CD1c-positive myeloid dendritic cell (primary cell): ENCODE data around the gene ATP5F1E.

Experiments
- DNase-seq: peaks from one replicate; pipeline ENCODE4 v3.0.0-alpha.2; 2016; ENCODE audit errors: extremely low spot score

The ATP5F1E gene

DNA sequence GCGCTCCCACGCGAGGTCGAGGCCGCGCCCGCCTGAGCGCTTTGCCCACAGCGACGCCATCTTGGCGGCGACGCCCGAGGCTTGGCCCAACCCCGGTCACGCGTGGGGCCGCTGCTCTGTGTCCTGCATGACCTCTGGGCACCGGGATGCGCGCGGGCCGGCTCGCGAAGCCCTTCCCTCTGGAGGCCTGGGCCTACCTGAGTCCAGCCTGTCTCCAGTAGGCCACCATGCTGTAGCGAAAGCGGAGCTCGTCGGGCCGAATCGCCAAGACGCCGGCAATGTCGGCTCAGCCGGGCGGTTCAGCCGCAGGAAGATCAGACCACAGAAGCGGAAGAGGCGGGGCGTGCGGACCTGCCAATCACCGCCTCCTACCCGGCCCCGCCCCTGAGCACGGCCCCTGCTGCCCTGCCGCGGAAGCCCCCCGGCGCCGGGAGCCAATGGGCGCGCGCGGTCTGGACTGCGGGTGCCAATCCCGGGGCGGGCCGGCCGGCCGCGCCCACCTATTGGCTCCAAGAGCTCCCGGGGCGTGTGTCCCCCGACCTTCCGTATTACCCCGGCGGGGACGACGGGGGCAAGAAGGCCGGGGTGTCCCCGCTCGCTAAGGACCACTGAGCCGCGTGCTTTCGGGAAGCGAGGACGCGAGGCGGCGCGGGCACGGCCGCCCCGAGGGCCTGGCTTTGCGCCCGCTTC, at the start of gene ATP5F1E:
ATP5F1E (minus strand) TSS at position 313 of the 690 bp plus-strand sequence; CDS start at position 229, 84 bp downstream.
- DNase-seq: peak; percentile 98

DNA sequence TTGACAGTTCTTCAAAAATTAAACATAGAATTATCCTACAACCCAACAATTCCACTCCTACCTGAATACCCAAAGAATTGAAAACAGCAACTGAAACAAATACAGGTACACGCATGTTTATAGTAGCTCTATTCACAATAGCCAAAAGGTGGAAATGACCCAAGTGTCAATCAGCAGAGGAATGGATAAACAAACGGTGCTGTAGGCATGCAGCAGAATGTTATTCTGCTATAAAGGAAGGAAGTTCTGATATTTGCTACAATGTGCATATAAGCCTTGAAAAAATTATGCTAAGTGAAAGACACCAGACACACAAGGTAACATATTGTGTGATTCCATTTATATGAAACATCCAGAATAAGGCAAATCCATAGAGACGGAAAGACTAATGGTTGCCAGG, 48.9 kb upstream of the ATP5F1E start:
- no peak for DNase-seq

- DNase-seq: peak; percentile 17
Observed at GRCh38 chr20:59078231-59078630, 46.1 kb upstream of the ATP5F1E start.

GRCh38 chr20:59077705-59078104, 45.6 kb upstream of the ATP5F1E start:
- DNase-seq: no peak

DNA sequence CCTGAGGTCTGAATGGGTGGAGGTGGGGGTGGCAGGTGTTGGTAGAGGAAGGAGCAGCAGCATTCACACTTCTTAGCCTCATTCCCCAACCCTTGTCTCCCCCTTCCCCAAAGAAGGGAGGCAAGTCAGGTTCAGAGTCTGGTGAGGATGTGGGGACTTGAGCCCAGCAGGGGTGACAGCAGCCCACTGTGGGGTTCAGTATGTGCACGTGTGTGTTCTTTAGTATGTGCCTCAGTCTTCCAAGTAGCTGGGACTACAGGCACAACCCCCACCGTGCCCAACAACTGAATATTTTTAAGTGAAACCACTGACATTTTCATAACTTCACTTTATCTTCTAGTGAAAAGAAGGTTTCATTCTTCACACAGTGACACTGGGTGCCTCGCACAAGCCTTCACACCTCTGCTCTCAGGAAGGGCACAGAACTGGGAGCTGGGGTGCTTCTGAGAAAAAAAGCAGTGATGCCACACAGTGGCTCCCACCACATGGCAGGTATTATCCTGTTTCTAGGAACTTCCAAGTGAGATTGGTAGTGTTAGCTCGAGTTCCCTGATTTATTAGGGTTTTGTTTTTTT, 43.9 kb upstream of the ATP5F1E start:
- no peak for DNase-seq

DNA sequence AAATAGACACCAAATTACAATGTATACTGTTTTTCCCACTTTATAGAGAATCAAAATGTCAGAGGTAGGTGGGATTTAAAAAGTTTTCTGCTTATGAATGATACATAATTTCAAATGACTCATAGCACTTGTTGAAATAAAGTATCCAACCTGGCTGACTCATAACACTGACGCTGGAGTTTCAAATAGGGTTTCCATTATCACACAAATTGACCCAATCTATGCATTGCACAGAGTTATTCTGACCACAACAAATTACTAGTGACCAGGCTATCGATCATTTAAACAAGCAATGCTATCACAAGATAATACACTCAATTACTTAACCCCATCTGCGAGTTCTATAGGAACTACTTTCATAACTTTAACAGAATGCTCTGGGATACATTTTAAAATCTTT, 42.3 kb upstream of the ATP5F1E start:
- DNase-seq: no peak

DNA sequence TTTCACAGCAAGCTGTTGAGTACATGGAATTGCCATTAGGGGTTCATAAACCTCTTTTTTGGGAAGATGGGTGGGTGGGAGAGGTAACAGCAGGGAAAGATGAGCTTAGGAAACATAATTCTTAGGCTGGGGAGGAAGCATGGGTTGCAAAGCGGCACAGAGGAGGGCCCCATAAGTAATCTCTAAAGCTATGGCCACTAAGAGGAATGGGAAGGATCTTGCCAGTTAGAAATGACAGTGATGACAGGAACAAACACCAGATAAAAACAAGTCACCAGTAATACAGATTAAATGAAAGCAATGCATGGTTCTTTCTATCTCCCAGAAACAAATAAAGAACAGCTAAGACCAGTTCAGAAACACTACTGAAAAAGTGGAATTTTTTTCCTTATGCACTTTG, 41.4 kb upstream of the ATP5F1E start:
- no peak for DNase-seq

GRCh38 chr20:59071216-59071615, 39.1 kb upstream of the ATP5F1E start:
- DNase-seq: peak; percentile 79

- peak; percentile 78 for DNase-seq
Observed at GRCh38 chr20:59069026-59069425, 36.9 kb upstream of the ATP5F1E start.

DNA sequence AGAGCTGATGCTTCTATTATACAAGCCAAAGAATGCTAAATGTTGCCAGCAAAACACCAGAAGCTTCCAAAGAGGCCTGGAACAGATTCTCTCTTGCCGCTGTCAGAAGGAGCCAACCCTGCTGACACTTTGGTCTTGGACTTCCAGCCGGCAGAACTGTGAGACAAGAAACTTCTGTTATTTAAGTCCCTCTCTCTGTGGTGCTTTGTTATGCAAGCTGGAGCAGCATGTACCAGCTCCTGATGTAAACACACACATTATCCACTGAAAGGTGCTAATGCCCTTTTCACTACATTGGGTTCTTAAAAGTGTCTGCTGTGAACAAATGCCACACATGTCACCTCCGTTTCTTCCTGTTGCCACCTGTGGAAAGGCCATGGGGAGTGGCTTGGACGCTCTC, 36.4 kb upstream of the ATP5F1E start:
- DNase-seq: no peak

DNA sequence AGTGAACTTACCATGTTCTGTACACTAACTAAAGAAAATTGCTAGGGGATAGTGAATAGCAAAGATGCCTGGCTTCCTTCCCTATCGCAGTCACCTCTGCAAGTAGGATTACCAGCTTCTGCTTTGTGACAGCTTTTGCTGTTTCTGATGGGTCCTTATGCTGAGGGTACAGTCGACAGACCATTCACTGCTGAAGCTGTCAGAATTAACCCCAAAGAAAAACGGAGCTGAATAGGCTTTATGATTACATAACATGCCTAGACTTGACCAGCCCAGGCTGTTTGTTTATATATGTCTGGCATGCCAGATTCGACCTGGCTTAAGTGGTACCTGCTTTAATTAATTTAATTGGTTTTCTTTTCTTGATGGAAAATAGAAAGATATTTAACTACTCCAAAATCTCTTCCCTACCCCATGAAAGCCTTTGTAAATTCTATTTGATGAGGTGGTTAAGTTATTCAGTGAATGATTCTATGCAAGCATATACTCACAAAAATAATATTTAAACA, 32.1 kb upstream of the ATP5F1E start:
- DNase-seq: no peak

DNA sequence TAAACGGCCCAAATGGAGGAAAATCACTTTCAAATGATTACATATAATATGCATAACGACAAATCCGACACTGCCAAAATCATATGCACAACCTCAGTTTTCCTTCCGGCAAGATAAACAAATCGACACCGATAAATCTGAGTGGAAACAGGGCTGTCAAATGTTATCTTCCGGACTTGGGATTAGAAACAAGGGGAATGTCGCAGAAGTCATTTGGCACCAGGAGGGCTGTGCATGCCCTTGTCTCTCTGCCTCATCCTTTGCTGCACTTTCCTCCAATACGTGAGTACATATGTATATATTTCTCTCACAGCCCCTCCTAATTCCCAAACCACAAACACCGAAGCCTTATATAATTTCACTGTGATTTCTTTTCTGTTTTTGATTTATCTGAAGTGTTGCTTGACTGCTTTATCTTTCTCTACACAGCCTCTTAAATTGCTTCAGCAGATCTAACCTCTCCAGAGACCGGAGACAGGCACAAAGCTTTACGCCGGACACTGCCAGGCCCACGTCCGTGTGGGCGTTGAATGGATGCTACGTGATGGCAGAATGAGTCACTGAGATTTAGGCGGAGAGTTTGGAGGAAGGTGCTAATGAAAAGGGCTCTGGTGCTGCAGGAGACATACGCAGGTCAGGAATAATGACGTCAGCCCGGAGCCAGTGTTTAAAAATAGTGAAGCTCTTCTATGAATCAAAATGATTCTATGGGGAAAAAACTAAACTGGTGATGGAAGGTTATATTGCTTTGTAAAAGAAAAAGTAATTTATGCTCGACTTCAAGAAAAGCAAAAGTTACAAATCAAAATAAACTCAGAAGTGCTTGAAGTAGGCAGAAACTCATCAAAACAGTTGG, 31.5 kb upstream of the ATP5F1E start:
- peak; percentile 24 for DNase-seq

GRCh38 chr20:59062081-59062480, 29.9 kb upstream of the ATP5F1E start:
- no peak for DNase-seq

DNA sequence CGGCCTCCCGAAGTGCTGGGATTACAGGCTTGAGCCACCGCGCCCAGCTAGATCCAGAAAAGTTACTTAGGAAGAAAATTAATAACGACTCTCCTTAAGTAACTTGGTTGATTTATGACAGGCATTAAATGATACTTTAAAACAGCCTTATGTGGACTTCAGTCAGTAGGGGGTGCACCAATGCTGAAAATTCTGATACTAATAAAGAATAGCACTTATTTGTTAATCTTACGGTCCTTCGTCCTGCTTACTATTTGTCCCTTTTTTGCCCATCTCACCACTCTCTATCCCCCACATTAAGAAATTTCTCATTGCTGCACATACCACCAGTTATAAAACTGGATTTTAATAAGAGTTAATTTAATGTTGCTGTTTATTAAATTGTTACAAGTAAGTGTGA, 23.2 kb upstream of the ATP5F1E start:
- DNase-seq: peak; percentile 52

DNA sequence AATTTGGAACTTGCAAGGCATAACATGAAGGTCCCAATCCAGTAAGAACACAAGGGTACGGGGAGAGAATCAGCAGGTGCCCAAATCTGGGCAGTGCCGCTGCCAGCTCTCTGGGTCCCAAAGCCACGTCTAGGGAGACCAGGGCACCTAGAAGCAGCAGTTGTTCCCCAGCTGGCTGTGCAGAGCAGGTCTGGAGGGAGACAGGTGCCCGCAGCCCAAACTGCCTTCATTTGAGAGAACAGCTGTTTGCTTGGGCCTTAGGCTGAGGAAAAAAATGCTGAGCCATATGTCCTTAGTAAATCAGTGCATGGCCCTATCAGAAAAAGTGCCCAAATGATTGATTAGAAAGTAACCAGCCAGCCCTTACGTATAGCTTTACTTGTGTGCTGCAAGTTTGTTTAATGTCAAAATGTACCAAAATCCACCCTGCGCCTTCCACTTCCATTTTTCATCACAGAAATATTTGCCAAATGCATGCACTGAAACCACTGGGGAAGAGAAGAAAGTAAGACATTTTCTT, 19.6 kb upstream of the ATP5F1E start:
- no peak for DNase-seq

GRCh38 chr20:59050437-59050836, 18.3 kb upstream of the ATP5F1E start:
- DNase-seq: no peak

DNA sequence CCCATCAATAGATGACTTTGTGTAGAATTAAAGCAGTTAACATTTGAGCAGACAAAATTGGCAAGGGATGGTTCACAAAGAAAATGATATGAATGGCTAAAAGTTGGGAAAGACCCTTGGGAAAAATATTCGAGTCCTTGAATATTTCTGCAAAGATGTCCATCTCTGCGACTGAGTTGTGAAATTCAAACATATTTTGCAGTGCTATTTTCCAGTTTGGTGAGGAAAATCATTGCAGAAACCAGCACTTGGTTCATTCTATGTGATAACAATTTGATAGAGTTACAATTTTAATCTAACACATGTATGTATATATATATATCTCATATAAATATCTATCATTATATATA, 16.5 kb upstream of the ATP5F1E start:
- no peak for DNase-seq

GRCh38 chr20:59047938-59048680, 16.0 kb upstream of the ATP5F1E start:
- DNase-seq: no peak

DNA sequence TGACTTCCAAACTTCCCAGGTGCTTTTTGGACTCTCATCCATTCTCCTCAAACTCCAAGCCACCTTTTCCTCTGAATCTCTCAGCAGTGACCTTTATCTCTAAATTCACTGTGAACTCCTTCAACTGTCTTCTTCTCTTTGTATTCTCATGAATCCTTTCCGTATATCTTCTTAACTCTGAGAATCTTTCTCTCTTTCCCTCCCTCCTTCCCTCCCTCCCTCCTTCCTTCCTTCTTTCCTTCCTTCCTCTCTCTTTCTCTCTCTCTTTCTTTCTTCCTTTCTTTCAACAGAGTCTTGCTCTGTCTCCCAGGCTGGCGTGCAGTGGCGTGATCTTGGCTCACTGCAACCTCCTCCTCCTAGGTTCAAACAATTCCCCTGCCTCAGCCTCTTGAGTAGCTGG, 14.7 kb upstream of the ATP5F1E start:
- DNase-seq: no peak

DNA sequence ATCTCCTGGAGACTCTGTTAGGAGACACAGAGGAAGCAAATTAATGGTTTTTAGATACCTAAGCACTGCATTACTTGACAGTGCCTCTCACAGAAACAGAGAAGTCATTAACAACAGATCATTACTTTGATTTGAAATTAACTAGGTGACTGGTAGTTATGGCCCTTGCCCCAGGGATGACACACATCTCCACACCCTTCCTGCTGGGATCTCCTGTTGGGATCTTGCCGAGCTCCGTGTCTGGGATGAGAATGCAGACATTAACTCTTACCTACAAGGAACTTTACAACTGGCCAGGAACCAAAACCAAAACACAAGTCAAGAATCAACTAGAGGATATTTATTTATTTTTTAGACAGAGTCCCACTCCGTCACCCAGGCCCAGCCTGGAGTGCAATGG, 12.7 kb upstream of the ATP5F1E start:
- DNase-seq: no peak

GRCh38 chr20:59044295-59044694, 12.2 kb upstream of the ATP5F1E start:
- no peak for DNase-seq

DNA sequence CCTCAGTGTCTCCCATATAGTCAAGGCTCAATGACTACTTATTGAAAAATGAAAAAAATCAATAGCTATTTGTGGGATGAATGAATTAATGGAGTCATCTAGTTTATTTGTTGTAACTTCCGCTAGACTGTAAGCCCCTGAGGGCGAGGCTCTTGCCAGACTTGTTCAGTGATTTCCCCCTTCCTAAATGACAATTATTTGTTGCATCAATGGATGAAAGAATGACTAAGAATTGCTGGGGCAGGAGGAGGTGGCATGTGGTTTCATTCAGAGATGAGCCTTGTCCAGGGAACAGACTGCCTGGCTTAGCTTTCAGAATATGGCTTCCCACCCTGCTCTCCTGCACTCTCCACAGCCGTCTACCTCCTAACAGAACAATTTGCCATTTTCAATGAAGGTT, 11.6 kb upstream of the ATP5F1E start:
- no peak for DNase-seq
